Testis (tissue), 3 donors: ENCODE measurements around the gene PSMA7. TPM values are rescaled to one million over a fixed set of nuclear protein-coding genes. Genes with fewer than 3 reads are reported as not detected.

ENCODE experiments used
- DNase-seq: peaks from one replicate; pipeline ENCODE4 v3.0.0-alpha.2; 2019
- H3K27ac ChIP-seq, 2 donors: fragments of 200-600 bp; sonication (generic); one replicate each; pipeline ENCODE4 v1.5.1; 2019
- H3K27me3 ChIP-seq: fragments of 200-600 bp; sonication (generic); one replicate; pipeline ENCODE4 v1.5.1; 2019
- H3K36me3 ChIP-seq: fragments of 200-600 bp; sonication (generic); one replicate; pipeline ENCODE4 v1.5.1; 2017; ENCODE audit warnings: low read depth; ENCODE audit errors: missing control alignments
- H3K4me1 ChIP-seq: fragments of 200-600 bp; sonication (generic); one replicate; pipeline ENCODE4 v1.5.1; 2019
- H3K4me3 ChIP-seq, 2 donors: fragments of 200-600 bp; sonication (generic); one replicate each; pipeline ENCODE4 v1.5.1; 2017 to 2019
- H3K9me3 ChIP-seq: fragments of 200-600 bp; sonication (generic); one replicate; pipeline ENCODE4 v1.5.1; 2017
- POLR2A ChIP-seq: fragments of 450-650 bp; IDR thresholded peaks from one replicate; pipeline ENCODE4 v1.6.1; 2017; ENCODE audit warnings: antibody characterized with exemption, mild to moderate bottlenecking, moderate library complexity
- WGBS, 2 donors: methylation state at CpG; one replicate each; pipeline ENCODE4 v1.1.5; 2018; 5-methylcytosine and 5-hydroxymethylcytosine counted together
- intact Hi-C: fragments of 100-400 bp; cut with DNase I; formaldehyde crosslinking; loops from one replicate; pipeline ENCODE4 v1.15.1; 2023; ENCODE audit warnings: low total_unique reads
- polyA plus RNA-seq: library from polyadenylated mRNA; stranded (reverse); fragments of 350-450 nt; fragmentation: Illumina TruSeq; extraction: RNeasy Lipid Tissue Mini Kit (QIAGEN cat#74804); gene quantifications from one replicate; pipeline ENCODE4 v1.2.3, GENCODE V29; 2014; ENCODE audit warnings: low read depth, low replicate concordance; ENCODE audit not compliant: insufficient read depth
- total RNA-seq, 2 donors: library from RNA; depleted of rRNA; stranded (reverse); fragments of >200 nt; gene quantifications; one replicate each; pipeline ENCODE4 v1.2.3, GENCODE V29; 2016
- TF ChIP-seq, protein P1 (sequence below), 3 experiments: fragments of 450-650 bp in 2 of 3; fragments of 200-600 bp in 1 of 3; sonication (generic) in 1 of 3; IDR thresholded peaks; one replicate each; pipeline ENCODE4 v1.5.1; 2016 to 2019; ENCODE audit warnings: antibody characterized with exemption in 3 of 3, mild to moderate bottlenecking in 2 of 3, moderate library complexity in 1 of 3

Gene PSMA7
- total and polyA plus RNA-seq, 3 donors from 2014 or later: 124 to 203 (median 146) TPM

DNA sequence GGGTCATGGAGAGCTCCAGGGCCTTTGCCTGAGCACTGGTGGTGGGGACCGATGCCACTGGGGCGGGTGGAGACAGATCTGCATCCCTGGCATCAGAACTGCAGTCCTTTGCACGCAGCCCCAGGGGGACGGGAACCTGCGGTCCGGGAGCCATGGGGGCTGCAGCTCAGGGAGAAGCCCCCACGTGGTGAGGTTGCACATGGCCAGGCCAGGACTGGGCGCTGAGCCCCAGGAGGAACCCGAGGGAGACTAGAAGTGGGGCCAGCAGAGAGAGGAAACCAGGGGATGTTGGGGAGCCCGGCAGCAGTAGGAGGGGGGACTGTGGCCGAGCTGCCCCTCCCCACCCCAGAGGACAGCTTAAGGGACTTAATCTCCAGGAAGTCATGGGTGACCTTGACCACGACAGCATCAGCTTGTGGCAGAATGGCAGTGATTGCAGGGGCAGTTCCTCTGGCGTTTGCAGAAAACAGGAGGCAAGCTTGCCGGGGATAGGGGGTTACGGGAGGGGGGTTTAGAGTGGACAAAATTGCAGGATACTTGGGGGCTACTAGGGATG lies 38.9 kb downstream of the PSMA7 start:
- H3K27ac ChIP-seq: no peak overlapping the region
- peak; percentile 26 for DNase-seq
- H3K4me3 ChIP-seq: no peak overlapping the region
- no peaks in the 10 kb centered on the region for H3K36me3 ChIP-seq
- no peaks in the 10 kb centered on the region for H3K9me3 ChIP-seq
- TF ChIP-seq, protein P1, sequence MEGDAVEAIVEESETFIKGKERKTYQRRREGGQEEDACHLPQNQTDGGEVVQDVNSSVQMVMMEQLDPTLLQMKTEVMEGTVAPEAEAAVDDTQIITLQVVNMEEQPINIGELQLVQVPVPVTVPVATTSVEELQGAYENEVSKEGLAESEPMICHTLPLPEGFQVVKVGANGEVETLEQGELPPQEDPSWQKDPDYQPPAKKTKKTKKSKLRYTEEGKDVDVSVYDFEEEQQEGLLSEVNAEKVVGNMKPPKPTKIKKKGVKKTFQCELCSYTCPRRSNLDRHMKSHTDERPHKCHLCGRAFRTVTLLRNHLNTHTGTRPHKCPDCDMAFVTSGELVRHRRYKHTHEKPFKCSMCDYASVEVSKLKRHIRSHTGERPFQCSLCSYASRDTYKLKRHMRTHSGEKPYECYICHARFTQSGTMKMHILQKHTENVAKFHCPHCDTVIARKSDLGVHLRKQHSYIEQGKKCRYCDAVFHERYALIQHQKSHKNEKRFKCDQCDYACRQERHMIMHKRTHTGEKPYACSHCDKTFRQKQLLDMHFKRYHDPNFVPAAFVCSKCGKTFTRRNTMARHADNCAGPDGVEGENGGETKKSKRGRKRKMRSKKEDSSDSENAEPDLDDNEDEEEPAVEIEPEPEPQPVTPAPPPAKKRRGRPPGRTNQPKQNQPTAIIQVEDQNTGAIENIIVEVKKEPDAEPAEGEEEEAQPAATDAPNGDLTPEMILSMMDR (IDR thresholded peaks at IDR 0.05): no peak
- no peak for TF ChIP-seq POLR2A
- intact Hi-C loops: no loop called here
- H3K4me1 ChIP-seq: no peaks in the 10 kb centered on the region
- 31 to 45% methylated on average over 6 to 15 of the region's 15 CpGs for WGBS, 2 donors
- no peaks in the 10 kb centered on the region for H3K27me3 ChIP-seq

DNA sequence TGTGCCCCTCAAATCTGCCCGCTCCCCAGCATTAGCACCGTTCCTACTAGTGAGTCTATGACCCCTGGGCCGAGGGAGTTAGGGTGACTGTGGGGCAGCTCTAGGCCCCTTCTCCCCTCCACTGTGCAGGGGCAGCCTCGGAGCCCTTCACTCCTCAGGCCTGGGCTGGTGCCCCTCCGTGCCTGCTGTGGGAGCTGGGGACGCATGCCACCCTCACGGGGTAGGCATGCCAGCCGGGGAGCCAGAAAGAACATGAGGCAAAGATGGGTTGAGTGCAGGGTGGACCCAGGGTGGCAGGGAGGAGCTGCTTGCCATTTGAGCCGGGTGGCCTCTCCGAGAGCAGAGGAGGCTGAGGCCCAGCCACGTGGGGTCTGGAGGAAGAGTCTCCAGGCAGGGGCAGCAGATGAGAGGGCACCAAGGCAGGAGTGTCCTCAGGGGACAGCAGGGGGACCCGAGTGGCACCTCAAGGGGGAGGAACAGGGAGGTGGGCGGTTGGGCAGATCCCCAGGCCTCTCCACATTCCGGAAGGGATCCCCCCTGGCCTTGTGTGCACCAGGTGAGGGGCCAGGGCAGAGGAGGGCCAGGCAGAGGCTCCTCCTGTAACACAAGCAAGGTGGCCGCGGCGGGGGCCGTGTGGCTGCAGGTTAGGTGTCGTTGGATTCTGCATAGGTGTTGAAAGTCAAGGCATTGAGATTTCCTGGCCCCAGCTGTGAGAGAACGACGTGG lies 39.5 kb downstream of the PSMA7 start:
- H3K4me1 ChIP-seq: no peaks in the 10 kb centered on the region
- no peak for DNase-seq
- intact Hi-C loops: no loop called here
- H3K27ac ChIP-seq: no peak overlapping the region
- no peak for TF ChIP-seq POLR2A
- TF ChIP-seq, protein P1 (IDR thresholded peaks at IDR 0.05): no peak
- WGBS, 2 donors: 69 to 76% methylated on average over 17 to 21 of the region's 21 CpGs
- H3K9me3 ChIP-seq: no peaks in the 10 kb centered on the region
- no peaks in the 10 kb centered on the region for H3K36me3 ChIP-seq
- H3K4me3 ChIP-seq: no peak overlapping the region
- H3K27me3 ChIP-seq: no peaks in the 10 kb centered on the region

DNA sequence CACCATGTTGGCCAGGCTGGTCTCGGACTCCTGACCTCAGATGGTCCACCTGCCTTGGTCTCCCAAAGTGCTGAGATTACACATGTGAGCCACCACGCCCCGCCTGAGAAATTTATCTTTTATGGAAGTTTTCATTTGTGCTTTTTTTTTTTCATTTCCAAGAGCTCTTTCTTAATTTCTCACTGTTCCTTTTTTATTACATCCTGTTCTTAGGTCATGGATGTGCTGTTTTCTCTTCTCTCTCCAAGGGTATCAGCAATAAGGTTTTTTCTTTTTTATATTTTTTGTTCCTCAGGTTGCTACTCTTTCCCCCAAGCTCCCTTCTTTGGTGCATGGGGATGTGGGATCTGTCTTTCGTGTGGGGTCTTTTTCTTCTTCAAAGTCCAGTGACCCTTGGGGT lies 42.1 kb downstream of the PSMA7 start:
- Histone ChIP-seq H3K36me3 (no peaks in the 10 kb centered on the region), H3K27ac (no peak overlapping the region), H3K4me1 (no peaks in the 10 kb centered on the region), H3K4me3 (no peak overlapping the region), H3K27me3 (no peaks in the 10 kb centered on the region), H3K9me3 (no peaks in the 10 kb centered on the region)
- intact Hi-C loops: no loop called here
- 90 to 91% methylated on average over 4 of the region's 4 CpGs for WGBS, 2 donors
- DNase-seq: no peak
- no peak for TF ChIP-seq POLR2A
- TF ChIP-seq, protein P1 (IDR thresholded peaks at IDR 0.05): no peak

DNA sequence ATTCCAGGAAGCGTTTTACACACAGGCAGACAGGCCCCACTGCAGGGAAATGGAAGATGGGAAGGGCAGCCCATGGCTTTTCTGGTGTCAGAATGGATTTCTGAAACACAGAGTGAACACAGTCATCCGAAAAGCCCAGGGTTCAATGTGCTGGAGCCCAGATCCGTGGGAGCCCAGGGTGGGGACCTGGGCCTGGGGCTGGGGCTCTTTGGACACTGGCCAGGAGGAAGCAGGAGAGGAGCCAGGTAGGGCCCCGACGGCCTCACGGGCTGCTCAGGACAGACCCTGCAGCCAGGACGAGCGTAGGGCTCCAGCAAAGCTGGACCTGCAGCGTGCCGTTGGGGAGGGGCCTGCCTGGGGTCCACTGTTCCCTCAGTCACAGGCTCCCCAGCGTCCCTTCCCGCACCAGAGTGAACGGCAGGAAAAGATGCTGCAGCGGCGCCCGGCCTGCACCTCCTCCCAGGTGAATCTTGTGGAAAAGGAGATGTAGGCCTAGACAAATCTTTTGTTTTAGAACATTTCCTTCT lies 45.2 kb downstream of the PSMA7 start:
- TF ChIP-seq, protein P1 (IDR thresholded peaks at IDR 0.05): no peak
- no peak for TF ChIP-seq POLR2A

More for the DNA sequence above, 45.2 kb downstream of the PSMA7 start:
- no peak for DNase-seq
- 84 to 86% methylated on average over 11 to 16 of the region's 16 CpGs for WGBS, 2 donors
- Histone ChIP-seq H3K27me3 (no peaks in the 10 kb centered on the region), H3K9me3 (no peaks in the 10 kb centered on the region), H3K4me1 (no peaks in the 10 kb centered on the region), H3K27ac (no peak overlapping the region), H3K4me3 (no peak overlapping the region), H3K36me3 (no peaks in the 10 kb centered on the region)
- intact Hi-C loops: no loop called here
